ENCODE results near the gene ATXN7L1.

The ATXN7L1 gene, protein sequence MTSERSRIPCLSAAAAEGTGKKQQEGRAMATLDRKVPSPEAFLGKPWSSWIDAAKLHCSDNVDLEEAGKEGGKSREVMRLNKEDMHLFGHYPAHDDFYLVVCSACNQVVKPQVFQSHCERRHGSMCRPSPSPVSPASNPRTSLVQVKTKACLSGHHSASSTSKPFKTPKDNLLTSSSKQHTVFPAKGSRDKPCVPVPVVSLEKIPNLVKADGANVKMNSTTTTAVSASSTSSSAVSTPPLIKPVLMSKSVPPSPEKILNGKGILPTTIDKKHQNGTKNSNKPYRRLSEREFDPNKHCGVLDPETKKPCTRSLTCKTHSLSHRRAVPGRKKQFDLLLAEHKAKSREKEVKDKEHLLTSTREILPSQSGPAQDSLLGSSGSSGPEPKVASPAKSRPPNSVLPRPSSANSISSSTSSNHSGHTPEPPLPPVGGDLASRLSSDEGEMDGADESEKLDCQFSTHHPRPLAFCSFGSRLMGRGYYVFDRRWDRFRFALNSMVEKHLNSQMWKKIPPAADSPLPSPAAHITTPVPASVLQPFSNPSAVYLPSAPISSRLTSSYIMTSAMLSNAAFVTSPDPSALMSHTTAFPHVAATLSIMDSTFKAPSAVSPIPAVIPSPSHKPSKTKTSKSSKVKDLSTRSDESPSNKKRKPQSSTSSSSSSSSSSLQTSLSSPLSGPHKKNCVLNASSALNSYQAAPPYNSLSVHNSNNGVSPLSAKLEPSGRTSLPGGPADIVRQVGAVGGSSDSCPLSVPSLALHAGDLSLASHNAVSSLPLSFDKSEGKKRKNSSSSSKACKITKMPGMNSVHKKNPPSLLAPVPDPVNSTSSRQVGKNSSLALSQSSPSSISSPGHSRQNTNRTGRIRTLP

DNA sequence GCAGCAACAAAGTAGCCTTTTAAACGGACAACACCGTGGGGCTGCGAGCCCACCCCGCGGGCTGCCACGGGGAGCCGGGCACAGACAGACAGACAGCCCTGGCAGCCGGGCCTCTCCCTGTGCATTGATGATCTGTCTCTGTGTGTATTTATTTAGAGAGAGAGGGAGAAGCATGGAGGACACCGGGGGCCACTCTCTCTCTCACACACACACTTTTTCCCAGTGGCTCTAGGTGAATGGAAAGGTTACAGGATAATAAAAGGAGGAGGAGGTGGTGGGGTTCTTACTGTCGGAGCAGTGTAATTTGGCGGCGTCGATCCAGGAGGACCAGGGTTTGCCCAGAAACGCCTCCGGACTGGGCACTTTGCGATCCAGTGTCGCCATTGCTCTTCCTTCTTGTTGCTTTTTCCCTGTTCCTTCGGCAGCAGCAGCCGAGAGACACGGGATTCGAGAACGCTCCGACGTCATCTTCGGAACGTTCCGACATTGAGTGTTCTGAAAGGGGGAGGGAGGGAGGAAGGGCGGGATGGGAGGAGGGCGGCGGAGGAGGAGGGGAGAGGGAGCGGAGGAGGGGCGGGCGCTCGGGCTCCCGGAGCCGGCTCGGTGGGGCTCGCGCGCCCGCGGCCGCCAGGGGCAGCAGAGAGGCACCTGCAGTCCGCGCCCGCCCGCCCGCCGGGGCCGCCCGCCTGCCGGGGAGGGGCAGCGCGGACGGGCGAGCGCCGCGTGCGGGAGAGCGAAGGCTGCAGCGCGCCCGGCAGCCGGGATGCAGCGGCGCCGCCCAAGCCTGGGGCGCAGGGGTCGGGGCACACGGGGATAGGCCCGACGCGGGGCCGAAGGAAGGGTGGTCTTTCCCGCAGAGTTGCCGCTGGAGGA lies at the start of gene ATXN7L1:
Gene ATXN7L1 (minus strand): TSS at position 509 of the 873 bp plus-strand sequence. CDS start 41 bp downstream, at position 468.
- DNase-seq = peak; percentile 93

DNA sequence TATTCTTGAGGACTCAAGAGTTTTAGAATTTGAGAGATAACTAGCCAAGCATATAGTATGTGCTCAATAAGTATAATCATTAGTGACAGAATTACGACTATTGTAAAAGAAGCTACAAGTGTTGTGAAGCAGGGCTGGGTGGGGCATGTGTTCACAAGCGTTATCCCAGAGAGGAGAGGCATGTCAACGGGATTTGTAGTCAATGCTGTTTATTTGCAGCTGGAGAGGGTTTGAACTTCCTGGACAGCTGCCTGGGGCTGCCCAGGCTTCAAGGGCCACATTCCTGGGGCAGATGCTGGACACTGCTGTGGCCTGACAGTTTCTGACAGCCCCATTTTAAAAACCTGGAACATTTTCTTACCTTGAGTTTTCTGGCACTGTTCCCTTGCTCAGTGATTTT lies 49.7 kb upstream of the ATXN7L1 start:
- no peak for DNase-seq

DNA sequence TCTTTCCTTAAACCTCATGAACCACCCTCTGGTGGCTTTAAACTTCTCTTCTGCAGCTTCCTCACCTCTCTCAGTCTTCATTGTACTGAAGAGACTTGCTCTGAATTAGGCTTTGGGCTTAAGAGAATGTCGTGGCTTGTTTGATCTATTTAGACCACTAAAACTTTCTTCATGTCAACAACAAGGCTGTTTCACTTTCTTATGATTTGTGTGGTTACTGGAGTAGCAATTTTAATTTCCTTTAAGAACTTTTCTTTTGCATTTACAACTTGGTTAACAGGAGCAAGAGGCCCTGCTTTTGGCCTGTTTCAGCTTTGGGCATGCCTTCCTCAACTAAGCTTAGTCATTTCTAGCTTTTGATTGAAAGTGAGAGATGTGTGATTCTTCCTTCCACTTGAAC lies 48.5 kb upstream of the ATXN7L1 start:
- DNase-seq = no peak

- DNase-seq = no peak
These were observed 44.4 kb upstream of the ATXN7L1 start for GRCh38 chr7:105920766-105921165.

DNA sequence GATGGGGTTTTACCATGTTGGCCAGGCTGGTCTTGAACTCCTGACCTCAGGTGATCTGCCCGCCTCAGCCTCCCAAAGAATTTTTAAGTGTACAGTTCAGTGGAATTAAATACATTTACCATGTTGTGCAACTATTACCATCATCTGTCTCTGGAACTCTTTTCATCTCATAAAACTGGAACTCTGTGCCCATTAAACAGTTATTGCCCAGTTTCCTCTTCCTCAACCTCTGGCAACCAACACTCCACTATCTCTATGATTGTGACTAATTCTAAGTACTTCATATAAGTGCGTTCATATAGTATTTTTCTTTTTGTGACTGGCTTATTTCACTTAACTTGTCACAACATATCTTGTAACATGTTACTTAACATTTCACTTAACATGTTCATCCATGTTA lies 41.3 kb upstream of the ATXN7L1 start:
- DNase-seq = no peak

GRCh38 chr7:105916603-105917002 lies 40.2 kb upstream of the ATXN7L1 start:
- DNase-seq = no peak

GRCh38 chr7:105913947-105914346 lies 37.5 kb upstream of the ATXN7L1 start:
- no peak for DNase-seq

DNA sequence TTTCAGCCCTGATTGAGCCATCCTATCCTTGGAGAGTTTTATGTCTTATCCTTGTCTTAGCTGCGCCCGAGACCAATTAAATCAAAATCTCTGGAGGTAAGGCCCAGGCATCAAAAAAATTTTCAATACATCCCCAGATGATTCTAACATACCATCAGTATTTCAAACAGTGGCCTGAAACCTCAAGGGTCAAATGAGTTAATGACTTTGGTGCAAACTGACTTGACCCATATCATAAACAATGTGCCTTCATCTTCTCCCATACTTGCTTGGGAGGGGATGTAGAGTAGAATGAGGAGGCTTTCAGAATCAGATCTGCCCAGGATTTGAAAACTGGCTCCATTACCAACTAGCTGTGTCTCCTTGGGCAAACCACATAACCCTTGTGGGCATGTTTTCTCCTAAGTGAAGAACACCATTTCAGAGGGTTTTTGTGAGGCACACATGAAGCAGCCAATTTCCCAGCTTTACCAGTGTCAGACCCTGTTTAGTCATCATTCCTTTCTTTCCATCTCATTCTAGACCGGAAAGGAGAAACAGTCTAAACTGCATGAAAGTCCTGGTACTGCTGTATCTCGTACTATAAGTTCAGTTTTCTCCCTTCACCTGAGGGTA lies 35.7 kb upstream of the ATXN7L1 start:
- DNase-seq = no peak

DNA sequence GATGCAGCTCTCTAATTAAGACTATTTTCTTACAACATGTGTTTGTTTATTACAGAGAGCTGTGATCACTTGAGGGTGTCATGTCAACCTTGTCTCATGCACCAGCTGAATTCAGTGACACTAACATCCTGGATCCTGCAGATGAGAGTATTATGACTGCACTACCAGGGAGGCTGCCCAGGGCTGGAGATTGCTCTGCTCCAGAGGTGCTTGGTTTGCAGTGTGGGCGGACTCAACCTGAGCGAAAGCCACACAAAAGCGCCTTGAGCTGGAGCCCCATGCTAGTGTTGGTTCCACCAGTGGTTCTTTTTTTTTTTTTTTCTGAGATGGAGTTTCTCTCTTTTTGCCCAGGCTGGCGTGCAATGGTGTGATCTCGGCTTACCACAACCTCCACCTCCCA lies 33.8 kb upstream of the ATXN7L1 start:
- no peak for DNase-seq

DNA sequence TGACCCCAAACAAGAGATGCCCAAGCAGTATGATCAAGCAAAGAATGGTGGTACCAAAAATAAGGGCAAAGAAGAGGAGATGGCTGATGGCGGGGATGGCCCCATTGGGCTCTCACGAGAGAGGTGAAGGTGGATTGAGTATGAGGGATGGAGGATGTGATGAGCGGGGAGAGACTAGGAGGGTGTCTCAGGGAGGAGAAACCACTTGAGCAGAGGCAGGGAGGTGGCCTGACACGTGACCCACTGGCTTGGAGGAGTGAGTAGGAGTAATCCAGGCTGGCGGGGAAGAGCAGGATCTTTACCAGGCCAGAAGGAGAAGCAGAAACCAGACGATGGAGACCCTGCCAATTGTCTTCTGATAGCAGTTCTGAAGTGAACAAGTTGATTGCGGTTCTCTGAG lies 33.3 kb upstream of the ATXN7L1 start:
- no peak for DNase-seq

DNA sequence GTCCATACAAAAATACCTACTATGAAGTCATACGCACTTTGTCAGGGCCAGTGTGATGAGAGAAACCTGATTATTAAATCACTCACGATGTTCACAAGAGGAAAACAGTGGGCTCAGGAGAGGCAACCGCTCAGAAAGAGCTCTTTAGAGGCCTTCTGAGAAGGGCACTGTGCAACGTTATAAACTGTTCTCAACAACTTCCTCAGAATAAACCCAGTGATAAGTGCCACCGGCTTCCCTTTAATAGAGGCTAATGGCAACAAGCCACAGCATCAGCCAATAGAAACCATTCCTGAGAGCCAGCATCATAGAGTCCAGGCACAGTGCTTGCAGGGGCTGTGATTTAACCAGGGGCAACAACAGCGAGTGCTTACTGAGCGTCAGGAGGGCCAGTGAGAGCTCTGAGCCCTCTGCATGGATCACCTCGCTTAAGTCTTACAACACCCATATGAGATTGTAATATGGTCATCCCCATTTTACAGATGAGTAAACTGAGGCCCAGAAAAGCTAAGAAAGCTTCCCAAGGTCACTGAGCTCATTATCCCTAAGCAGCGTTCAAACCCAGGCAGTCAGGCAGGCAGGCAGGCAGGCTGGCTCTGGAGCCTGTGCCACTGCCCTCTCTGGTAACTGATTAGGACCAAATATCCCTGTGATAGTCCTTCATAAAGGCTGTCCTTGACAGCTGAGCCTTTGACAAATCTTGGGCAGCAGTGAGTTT lies 30.9 kb upstream of the ATXN7L1 start:
- DNase-seq = no peak

DNA sequence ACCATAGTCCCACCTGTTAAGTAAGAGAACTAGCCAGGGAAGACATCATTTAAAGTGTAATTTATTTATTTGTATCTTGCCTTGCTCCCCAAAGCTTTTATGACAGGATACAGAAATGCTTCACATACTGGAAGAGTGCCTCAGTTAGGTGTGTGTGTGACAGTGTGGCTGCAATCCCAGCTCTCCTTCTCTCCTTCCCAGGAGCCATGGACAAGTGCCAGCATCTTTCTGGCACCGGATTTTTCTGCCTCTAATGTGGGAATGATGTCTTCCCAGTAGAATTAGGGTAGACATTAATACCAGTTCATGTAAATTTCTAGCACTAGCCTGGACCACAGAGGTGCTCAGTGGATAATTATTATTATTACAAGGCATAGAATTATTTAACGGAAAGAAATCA lies 30.3 kb upstream of the ATXN7L1 start:
- peak; percentile 16 for DNase-seq

DNA sequence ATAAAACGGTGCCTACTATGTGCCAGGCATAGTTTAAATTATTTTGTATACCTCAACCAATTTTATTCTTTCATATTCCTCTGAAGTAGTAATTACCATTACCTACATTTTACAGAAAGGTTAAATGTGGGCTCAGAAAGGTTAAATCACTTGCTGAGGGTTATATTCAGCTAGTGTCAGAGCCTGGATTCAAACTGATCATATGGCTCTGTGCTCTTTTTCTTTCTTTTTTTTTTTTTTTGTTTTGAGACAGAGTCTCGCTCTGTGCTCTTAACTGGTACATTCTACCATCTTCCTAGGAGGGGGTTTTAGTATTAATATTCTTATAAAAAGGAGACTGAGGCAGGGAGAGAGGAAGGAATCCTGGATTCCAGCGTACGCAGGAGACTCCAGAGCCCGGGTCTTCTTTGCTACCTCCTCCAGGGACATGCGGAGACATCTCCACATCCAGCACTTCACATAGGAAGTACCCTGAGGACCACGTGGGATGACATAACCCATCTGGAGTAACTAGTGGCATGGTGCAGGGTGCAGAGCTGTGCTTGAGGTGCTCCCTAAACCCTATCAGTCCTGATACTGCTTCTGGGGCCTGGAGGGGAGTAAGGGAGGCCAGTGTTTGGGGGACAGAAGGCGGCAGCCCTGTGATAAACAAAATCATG lies 29.6 kb upstream of the ATXN7L1 start:
- no peak for DNase-seq

- DNase-seq = no peak
These were observed 29.0 kb upstream of the ATXN7L1 start for GRCh38 chr7:105905209-105905909.

DNA sequence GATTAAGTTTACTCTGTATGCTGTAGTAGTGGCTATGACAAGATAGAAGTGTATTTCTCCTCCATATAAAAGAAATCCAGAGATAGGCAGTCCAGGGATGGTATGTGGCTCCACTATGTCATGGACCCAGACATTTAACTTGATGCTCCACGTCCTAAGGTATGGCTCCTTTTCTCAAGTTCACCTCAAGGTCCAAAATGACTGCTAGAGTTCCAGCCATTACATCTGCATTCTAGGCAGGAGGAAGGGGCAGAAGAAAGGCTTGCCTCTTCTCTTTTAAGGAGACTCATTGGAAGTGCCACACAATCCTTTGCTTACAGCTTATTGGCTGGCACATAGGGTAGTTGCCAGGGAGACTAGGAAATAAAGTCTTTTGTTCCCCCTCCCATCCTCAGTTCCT lies 27.7 kb upstream of the ATXN7L1 start:
- no peak for DNase-seq

- no peak for DNase-seq
These were observed 26.0 kb upstream of the ATXN7L1 start for GRCh38 chr7:105902325-105902911.

DNA sequence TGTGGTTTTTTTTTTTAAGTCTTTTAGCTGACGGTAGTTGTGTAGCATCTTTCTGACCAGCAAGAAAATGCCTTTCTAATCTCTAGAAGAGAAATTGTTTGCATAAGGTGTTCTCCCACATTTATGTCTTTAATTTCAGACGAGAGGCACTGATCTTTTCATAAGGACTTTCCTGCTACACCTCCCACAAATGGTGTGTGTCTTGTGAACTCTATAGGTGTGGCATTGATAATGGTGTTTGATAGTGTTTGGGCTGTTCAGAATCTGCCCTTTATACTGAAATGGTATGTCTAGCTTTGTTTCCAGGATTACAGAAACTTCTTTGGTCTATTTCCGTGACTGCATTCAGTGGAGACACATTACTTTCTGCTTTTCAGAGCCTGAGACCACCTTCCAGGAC lies 21.6 kb upstream of the ATXN7L1 start:
- no peak for DNase-seq

DNA sequence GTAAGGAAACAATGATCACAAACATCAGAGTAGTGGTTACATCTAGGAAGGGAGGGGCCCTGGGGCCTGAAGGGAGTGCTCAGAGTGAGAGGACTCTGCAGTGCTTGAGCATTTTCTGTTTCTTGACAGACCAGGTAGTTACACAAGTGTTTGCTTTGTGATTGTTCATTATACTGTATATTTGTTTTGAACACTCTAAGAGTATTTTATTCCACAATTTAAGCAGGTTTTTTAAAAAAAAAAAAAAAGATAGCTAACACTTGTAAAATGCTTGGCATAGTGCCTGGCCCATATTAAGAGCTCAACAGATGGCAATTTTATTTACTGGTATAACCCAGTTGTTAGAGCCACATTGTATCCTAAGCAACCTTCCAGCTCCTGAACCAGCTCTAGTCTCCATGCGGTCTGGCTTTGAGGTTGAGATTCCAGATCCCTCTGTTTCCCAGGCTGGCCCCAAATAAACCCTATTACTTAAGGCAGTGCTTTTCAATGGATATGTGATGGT lies 20.1 kb upstream of the ATXN7L1 start:
- peak; percentile 94 for DNase-seq

DNA sequence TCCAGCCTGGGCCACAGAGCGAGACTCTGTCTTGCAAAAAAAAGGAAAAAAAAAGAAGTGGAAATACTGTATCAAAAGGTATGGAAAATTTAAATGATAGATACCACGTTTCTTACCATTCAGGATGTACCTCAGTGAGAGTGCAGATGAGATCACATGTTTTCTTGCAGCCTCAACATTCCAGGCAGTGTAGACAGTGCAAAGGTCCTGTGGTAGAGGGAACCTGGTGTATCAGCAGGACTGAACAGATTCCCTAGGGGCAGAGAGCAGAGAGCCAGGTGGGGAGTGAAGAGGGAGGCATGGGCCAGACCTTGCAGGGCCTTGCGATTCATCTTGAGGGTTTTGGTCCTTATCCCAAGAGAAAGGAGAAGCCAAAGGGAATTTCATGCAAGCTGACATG lies 17.7 kb upstream of the ATXN7L1 start:
- no peak for DNase-seq

GRCh38 chr7:105892387-105892786 lies 16.0 kb upstream of the ATXN7L1 start:
- DNase-seq = no peak

Data from NCI-H1092 (cell line).